Measurements from ENCODE around the gene MNDA.

DNA sequence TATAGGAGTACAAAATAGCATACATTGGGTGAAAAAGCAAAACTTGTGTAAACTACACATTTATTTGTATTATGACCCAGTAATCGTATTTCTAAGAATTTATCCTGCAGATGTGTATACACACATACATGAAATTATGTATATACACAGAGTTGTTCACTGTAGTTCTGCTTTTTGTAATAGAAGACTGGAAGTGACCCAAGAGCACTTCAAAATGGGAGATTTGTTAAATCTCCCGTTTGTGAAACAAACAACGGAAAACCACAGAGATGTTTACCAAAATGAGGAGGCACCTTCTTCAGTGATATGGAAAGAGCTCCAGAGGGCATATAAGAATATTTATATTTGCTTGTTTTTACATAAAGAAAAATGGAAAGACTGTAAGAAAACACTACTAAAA lies 18.0 kb upstream of the MNDA start:
- TF ChIP-seq, protein P1, sequence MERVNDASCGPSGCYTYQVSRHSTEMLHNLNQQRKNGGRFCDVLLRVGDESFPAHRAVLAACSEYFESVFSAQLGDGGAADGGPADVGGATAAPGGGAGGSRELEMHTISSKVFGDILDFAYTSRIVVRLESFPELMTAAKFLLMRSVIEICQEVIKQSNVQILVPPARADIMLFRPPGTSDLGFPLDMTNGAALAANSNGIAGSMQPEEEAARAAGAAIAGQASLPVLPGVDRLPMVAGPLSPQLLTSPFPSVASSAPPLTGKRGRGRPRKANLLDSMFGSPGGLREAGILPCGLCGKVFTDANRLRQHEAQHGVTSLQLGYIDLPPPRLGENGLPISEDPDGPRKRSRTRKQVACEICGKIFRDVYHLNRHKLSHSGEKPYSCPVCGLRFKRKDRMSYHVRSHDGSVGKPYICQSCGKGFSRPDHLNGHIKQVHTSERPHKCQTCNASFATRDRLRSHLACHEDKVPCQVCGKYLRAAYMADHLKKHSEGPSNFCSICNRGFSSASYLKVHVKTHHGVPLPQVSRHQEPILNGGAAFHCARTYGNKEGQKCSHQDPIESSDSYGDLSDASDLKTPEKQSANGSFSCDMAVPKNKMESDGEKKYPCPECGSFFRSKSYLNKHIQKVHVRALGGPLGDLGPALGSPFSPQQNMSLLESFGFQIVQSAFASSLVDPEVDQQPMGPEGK (CRISPR knock-in tag; IDR thresholded peaks at IDR 0.05; ENCODE audit: borderline replicate concordance): no peak
- no peak for TF ChIP-seq CSDC2 (CRISPR knock-in tag; IDR thresholded peaks at IDR 0.05)
- no peak for TF ChIP-seq RARB (CRISPR knock-in tag; IDR thresholded peaks at IDR 0.05)
- TF ChIP-seq ZFP30 (CRISPR knock-in tag; IDR thresholded peaks at IDR 0.05): no peak
- TF ChIP-seq ZNF565 (CRISPR knock-in tag; conservative IDR thresholded peaks at IDR 0.05; ENCODE audit: low read depth): no peak
- TF ChIP-seq PPARA (CRISPR knock-in tag; IDR thresholded peaks at IDR 0.05; ENCODE audit: borderline replicate concordance): no peak
- TF ChIP-seq OSR1 (CRISPR knock-in tag; IDR thresholded peaks at IDR 0.05): no peak
- no peak for TF ChIP-seq ISL1 (CRISPR knock-in tag; IDR thresholded peaks at IDR 0.05)
- no peak for TF ChIP-seq ZFP3 (CRISPR knock-in tag; IDR thresholded peaks at IDR 0.05)
- TF ChIP-seq CSRNP3 (CRISPR knock-in tag; IDR thresholded peaks at IDR 0.05): no peak
